Lower lobe of right lung (tissue), 2 donors: Measurements from ENCODE around the gene JMJD1C. TPM values are rescaled to one million over a fixed set of nuclear protein-coding genes. Genes with fewer than 3 reads are reported as not detected.
"Not testable (repeated sequence)": the region's sequence is repeated elsewhere in the genome, so short reads cannot be mapped to it uniquely, and the experiment has no call there.

ENCODE experiments used
- ATAC-seq, 2 donors: fragments of 200-7000 bp; cut with Tn5 transposase; one replicate each; pipeline ENCODE4 v1.9.1; 2020 to 2022; ENCODE audit warnings: mild to moderate bottlenecking in 2 of 2, moderate library complexity in 2 of 2
- DNase-seq: peaks from one replicate; pipeline ENCODE4 v3.0.0-alpha.2; 2020
- H3K27ac ChIP-seq: fragments of 200-600 bp; one replicate; pipeline ENCODE4 v1.8.0; 2022
- H3K27me3 ChIP-seq: fragments of 200-600 bp; one replicate; pipeline ENCODE4 v1.8.0; 2022; ENCODE audit warnings: low read depth
- H3K36me3 ChIP-seq: fragments of 200-600 bp; one replicate; pipeline ENCODE4 v1.8.0; 2022; ENCODE audit warnings: mild to moderate bottlenecking
- H3K4me1 ChIP-seq: fragments of 200-600 bp; one replicate; pipeline ENCODE4 v1.8.0; 2022
- H3K4me3 ChIP-seq: fragments of 200-600 bp; one replicate; pipeline ENCODE4 v1.8.0; 2022; ENCODE audit warnings: mild to moderate bottlenecking
- H3K9me3 ChIP-seq: fragments of 200-600 bp; one replicate; pipeline ENCODE4 v1.8.0; 2022
- CTCF ChIP-seq: fragments of 200-600 bp; IDR thresholded peaks from one replicate; pipeline ENCODE4 v1.8.0; 2022; ENCODE audit warnings: antibody characterized with exemption, mild to moderate bottlenecking
- intact Hi-C: fragments of 100-400 bp; cut with DNase I; formaldehyde crosslinking; loops from one replicate; pipeline ENCODE4 v1.11.0; 2022
- total RNA-seq: library from RNA; stranded (reverse); fragmentation: NEBNext Ultra II Directional; extraction: Animal tissue kit (Norgen Biotek cat#: 25700); gene quantifications from one replicate; pipeline ENCODE4 v1.2.1, GENCODE V29; 2021
- donor health status: DM: no; HTN: yes; CAD: no; lungs with severe emphysema.

The JMJD1C gene
- total RNA-seq, 1 donor from 2014 or later: 100.0 TPM

GRCh38 chr10:63504145-63504881 lies 38.5 kb upstream of the JMJD1C start:
- ATAC-seq (no peak), DNase-seq (no peak)

GRCh38 chr10:63503395-63503794 lies 37.6 kb upstream of the JMJD1C start:
- Histone ChIP-seq H3K36me3 (no peaks in the 10 kb centered on the region), H3K9me3 (no peaks in the 10 kb centered on the region), H3K27ac (no peak overlapping the region), H3K27me3 (no peaks in the 10 kb centered on the region), H3K4me3 (no peak overlapping the region), H3K4me1 (peaks cover 8% of the 10 kb centered on the region)
- intact Hi-C loops: no loop called here
- no peak for DNase-seq
- no peak for TF ChIP-seq CTCF
- ATAC-seq: no peak

More at GRCh38 chr10:63504145-63504881, 38.5 kb upstream of the JMJD1C start:
- no peaks in the 10 kb centered on the region for H3K36me3 ChIP-seq
- H3K27me3 ChIP-seq: no peaks in the 10 kb centered on the region
- no peaks in the 10 kb centered on the region for H3K9me3 ChIP-seq
- H3K4me1 ChIP-seq: peaks cover 8% of the 10 kb centered on the region
- H3K27ac ChIP-seq: no peak overlapping the region
- no peak overlapping the region for H3K4me3 ChIP-seq
- TF ChIP-seq CTCF: no peak
- intact Hi-C loops: no loop called here

- Histone ChIP-seq H3K36me3 (no peaks in the 10 kb centered on the region), H3K27ac (no peak overlapping the region), H3K4me3 (no peak overlapping the region), H3K4me1 (peaks cover 8% of the 10 kb centered on the region), H3K27me3 (no peaks in the 10 kb centered on the region), H3K9me3 (no peaks in the 10 kb centered on the region)
- intact Hi-C loops: no loop called here
- TF ChIP-seq CTCF: no peak
- DNase-seq: no peak
- ATAC-seq: no peak
These were observed 37.1 kb upstream of the JMJD1C start for GRCh38 chr10:63502832-63503231.

GRCh38 chr10:63501954-63502353 lies 36.2 kb upstream of the JMJD1C start:
- Histone ChIP-seq H3K4me3 (no peak overlapping the region), H3K27me3 (no peaks in the 10 kb centered on the region), H3K27ac (no peak overlapping the region), H3K9me3 (no peaks in the 10 kb centered on the region), H3K36me3 (no peaks in the 10 kb centered on the region), H3K4me1 (peaks cover 8% of the 10 kb centered on the region)
- no peak for TF ChIP-seq CTCF
- ATAC-seq (no peak), DNase-seq (no peak)
- intact Hi-C loops: no loop called here

GRCh38 chr10:63500551-63500950 lies 34.8 kb upstream of the JMJD1C start:
- H3K9me3 ChIP-seq, H3K4me1 ChIP-seq, H3K27ac ChIP-seq, intact Hi-C loops, ATAC-seq, H3K36me3 ChIP-seq, H3K4me3 ChIP-seq, DNase-seq, H3K27me3 ChIP-seq: not testable (repeated sequence)

- ATAC-seq (no peak), DNase-seq (no peak)
- no peaks in the 10 kb centered on the region for H3K9me3 ChIP-seq
- no peak for TF ChIP-seq CTCF
- H3K36me3 ChIP-seq: no peaks in the 10 kb centered on the region
- H3K4me3 ChIP-seq: no peak overlapping the region
- no peaks in the 10 kb centered on the region for H3K27me3 ChIP-seq
- no peak overlapping the region for H3K27ac ChIP-seq
- no peaks in the 10 kb centered on the region for H3K4me1 ChIP-seq
- intact Hi-C loops: no loop called here
These were observed 32.9 kb upstream of the JMJD1C start for GRCh38 chr10:63498665-63499064.
